22Rv1 (cell line): ENCODE measurements around the gene CDRT15L2.
"Not testable (repeated sequence)": the region's sequence is repeated elsewhere in the genome, so short reads cannot be mapped to it uniquely, and the experiment has no call there.

Source experiments
- H3K27ac ChIP-seq: fragments of 450-650 bp; 2 replicates; pipeline ENCODE4 v1.5.1; 2017
- ZFX ChIP-seq: fragments of 450-650 bp; IDR thresholded peaks from 2 replicates; pipeline ENCODE4 v1.6.1; 2017; ENCODE audit warnings: antibody characterized with exemption, borderline replicate concordance
- TF ChIP-seq, protein P1 (sequence below): fragments of 450-650 bp; IDR thresholded peaks from 2 replicates; pipeline ENCODE4 v1.5.1; 2017; ENCODE audit warnings: mild to moderate bottlenecking

Gene CDRT15L2

GRCh38 chr17:20613248-20613647, 33.7 kb downstream of the CDRT15L2 start:
- no peak for TF ChIP-seq ZFX
- TF ChIP-seq, protein P1, sequence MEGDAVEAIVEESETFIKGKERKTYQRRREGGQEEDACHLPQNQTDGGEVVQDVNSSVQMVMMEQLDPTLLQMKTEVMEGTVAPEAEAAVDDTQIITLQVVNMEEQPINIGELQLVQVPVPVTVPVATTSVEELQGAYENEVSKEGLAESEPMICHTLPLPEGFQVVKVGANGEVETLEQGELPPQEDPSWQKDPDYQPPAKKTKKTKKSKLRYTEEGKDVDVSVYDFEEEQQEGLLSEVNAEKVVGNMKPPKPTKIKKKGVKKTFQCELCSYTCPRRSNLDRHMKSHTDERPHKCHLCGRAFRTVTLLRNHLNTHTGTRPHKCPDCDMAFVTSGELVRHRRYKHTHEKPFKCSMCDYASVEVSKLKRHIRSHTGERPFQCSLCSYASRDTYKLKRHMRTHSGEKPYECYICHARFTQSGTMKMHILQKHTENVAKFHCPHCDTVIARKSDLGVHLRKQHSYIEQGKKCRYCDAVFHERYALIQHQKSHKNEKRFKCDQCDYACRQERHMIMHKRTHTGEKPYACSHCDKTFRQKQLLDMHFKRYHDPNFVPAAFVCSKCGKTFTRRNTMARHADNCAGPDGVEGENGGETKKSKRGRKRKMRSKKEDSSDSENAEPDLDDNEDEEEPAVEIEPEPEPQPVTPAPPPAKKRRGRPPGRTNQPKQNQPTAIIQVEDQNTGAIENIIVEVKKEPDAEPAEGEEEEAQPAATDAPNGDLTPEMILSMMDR, result no peak

GRCh38 chr17:20613905-20614304, 34.4 kb downstream of the CDRT15L2 start:
- no peak overlapping the region for H3K27ac ChIP-seq

More at GRCh38 chr17:20613248-20613647, 33.7 kb downstream of the CDRT15L2 start:
- H3K27ac ChIP-seq, result no peak overlapping the region

GRCh38 chr17:20615461-20615860, 35.9 kb downstream of the CDRT15L2 start:
- H3K27ac ChIP-seq, result not testable (repeated sequence)

More at GRCh38 chr17:20613905-20614304, 34.4 kb downstream of the CDRT15L2 start:
- TF ChIP-seq ZFX, result no peak
- TF ChIP-seq, protein P1, result no peak
